Measurements from ENCODE around the gene DDR1. TPM values are rescaled to one million over a fixed set of nuclear protein-coding genes. Genes with fewer than 3 reads are reported as not detected.
"Not testable (repeated sequence)": the region's sequence is repeated elsewhere in the genome, so short reads cannot be mapped to it uniquely, and the experiment has no call there.

The DDR1 gene
- total RNA-seq, 1 donor, result 2.5 TPM

DNA sequence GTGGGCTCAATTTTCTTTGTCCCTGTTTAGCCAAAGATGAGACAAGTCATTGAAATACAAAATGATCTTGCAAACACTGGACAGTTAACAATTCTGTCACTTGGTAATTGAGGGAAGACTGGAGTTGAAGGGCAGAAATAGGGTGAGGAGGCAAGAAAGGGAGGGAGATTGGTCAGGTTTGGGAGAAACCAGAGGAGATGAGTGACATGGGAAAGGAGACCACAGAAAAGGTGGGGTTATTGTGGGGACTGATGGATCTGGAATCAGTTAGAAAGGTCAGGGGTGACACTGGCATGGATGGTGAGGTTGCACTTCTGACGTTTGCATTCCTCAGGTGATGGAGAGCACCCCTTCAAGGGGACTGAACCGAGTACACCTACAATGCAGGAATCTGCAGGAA is 24.4 kb downstream of the DDR1 start:
- H3K27me3 ChIP-seq (ENCODE audit: insufficient read depth, low read length), result no peaks in the 10 kb centered on the region
- peak overlapping the region; percentile 73 for H3K4me3 ChIP-seq (ENCODE audit: low read length)
- H3K9me3 ChIP-seq (ENCODE audit: low read depth, low read length), result no peaks in the 10 kb centered on the region
- H3K4me1 ChIP-seq (ENCODE audit: insufficient read depth, low read length), result peaks cover 17% of the 10 kb centered on the region

DNA sequence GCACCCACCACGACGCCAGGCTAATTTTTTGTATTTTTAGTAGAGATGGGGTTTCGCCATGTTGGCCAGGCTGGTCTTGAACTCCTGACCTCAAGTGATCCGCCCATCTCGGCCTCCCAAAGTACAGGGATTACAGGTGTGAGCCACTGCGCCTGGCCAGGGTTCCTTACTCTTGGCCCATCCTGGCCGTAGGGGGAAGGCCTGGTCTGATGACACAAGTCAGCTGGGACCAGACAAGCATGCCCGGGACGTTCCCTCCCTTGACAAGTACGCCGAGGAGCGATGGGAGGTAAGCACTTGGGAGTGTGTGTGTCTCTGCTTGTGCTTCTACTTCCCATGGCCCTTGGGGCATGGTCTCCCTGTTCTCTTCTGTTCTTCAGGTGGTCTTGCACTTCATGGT is 26.2 kb downstream of the DDR1 start:
- H3K4me3 ChIP-seq (ENCODE audit: low read length); H3K9me3 ChIP-seq (ENCODE audit: low read depth, low read length); H3K27me3 ChIP-seq (ENCODE audit: insufficient read depth, low read length): not testable (repeated sequence)
- H3K4me1 ChIP-seq (ENCODE audit: insufficient read depth, low read length), result peaks cover 29% of the 10 kb centered on the region

DNA sequence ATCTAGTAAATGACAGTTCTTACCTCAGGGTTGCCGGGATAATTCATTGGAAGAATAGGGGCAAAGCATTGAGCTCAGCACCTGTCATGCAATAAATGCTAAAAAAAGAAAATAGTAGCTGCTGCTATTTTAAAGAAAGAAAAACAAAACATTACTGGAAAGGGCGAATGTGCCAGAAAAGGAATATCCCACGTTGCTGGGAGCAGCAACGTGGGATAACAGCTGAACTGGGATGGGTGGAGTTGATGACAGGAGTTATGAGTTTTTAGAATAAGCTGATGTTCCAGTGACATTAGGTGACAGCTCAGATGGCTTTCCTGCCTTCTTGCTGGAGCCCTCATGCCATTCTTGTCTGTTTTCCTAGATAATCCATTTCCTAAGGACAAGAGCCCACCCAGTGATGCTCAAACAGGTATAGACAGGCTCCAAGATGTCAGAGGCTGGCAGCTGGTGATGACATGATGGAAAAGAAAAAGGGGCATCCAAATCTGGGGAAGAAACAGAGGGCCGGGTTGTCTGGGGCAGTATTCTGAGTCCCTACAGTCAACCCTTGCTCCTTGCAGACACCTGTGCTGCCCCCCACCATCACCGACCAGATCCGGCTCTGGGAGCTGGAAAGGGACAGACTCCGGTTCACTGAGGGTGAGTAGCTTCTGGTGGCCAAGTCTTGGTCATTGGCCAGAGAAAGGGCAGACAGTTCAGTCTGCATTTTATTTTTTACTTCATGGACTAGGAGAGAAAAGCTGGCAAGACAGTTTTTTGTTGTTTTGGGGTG is 28.6 kb downstream of the DDR1 start:
- Histone ChIP-seq H3K27me3 (ENCODE audit: insufficient read depth, low read length) (no peaks in the 10 kb centered on the region), H3K4me1 (ENCODE audit: insufficient read depth, low read length) (peaks cover 29% of the 10 kb centered on the region), H3K4me3 (ENCODE audit: low read length) (no peak overlapping the region), H3K9me3 (ENCODE audit: low read depth, low read length) (no peaks in the 10 kb centered on the region)

DNA sequence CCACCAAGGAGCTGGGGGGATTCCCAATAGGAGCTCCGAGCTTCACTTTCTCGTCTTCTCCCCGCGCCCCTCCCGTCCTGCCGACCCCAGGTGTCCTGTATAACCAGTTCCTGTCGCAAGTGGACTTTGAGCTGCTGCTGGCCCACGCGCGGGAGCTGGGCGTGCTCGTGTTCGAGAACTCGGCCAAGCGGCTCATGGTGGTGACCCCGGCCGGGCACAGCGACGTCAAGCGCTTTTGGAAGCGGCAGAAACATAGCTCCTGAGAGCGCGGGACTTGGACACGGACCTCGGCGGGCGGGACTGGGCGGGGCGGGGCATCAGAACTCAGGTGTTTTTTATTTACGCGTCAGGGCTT is 29.4 kb downstream of the DDR1 start:
- Histone ChIP-seq H3K4me1 (ENCODE audit: insufficient read depth, low read length) (peaks cover 25% of the 10 kb centered on the region), H3K9me3 (ENCODE audit: low read depth, low read length) (no peaks in the 10 kb centered on the region), H3K27me3 (ENCODE audit: insufficient read depth, low read length) (no peaks in the 10 kb centered on the region), H3K4me3 (ENCODE audit: low read length) (peak overlapping the region; percentile 66)

DNA sequence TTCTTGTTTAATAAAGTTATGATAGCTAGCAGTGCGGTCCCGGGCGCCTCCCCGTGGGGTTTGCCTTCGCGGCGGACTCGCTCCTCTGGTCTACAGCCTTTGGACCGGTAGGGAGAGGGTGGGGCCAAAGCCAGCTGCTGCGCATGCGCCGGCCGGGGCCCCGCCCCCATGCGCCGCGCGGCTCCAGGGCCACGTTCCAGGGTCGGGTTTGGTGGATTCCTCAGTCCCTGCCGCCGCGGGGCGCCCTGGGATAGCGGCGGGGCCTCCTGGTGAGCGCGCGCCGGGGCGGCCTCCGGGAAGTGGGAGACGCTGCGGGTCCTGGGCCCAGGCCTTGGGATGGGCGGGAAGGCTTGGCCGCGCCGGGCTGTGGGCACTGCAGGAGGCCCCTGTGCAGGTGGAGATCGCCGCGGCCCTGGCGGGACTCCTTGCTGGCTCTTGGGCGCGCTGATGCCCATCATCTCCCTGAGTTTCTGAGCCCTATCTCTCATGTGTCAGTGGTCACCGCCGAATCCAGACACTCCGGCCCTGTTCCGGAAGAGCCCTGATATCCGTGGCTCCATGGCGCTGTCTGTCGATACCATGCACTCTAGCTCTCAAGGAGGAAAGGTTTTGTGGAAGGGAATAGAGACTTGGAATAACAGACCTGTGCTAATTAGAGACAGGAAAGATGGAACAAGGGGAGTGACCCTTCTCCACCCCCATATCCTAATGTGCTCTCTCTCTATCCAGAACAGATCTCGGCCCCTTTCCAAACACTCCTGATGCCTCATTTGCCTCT is 29.9 kb downstream of the DDR1 start, which contains the start of gene VARS2:
Gene VARS2, plus strand, starts transcription at position 163 of the 778 bp plus-strand sequence. Its CDS starts 599 bp downstream, at position 762.
- Histone ChIP-seq H3K9me3 (ENCODE audit: low read depth, low read length) (no peaks in the 10 kb centered on the region), H3K4me3 (ENCODE audit: low read length) (peak within 1 kb of the TSS; percentile 66), H3K4me1 (ENCODE audit: insufficient read depth, low read length) (peaks cover 20% of the 10 kb centered on the region), H3K27me3 (ENCODE audit: insufficient read depth, low read length) (no peaks in the 10 kb centered on the region)

DNA sequence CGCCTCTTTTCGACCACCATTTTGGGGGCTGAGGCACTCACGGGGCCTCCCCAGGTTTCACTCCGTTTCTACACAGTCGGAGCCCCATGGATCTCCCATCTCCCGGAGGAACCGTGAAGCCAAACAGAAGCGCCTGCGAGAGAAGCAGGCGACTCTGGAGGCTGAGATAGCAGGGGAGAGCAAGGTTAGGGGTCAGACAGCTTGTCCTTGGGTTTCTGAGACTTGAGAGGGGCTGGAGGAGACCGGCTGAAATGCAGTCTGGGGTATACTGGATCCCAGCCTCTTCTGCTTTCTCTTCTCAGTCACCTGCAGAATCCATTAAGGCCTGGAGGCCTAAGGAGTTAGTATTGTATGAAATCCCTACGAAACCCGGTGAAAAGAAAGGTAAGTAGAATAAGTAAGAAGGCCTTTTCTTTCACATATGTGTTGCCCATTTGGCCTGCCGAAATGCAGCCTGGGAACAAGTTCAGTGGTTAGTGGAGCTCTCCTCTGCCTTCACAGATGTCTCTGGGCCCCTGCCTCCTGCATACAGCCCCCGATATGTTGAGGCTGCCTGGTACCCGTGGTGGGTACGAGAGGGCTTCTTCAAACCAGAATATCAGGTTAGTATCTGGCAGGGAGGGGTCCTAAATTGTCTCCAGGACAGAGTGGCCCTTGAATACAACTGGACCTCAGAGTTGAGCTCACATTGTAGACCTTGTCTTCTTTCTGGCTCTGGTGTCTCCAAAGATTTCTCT is 30.7 kb downstream of the DDR1 start:
- Histone ChIP-seq H3K4me3 (ENCODE audit: low read length) (peak overlapping the region; percentile 66), H3K27me3 (ENCODE audit: insufficient read depth, low read length) (no peaks in the 10 kb centered on the region), H3K9me3 (ENCODE audit: low read depth, low read length) (no peaks in the 10 kb centered on the region), H3K4me1 (ENCODE audit: insufficient read depth, low read length) (peaks cover 20% of the 10 kb centered on the region)

DNA sequence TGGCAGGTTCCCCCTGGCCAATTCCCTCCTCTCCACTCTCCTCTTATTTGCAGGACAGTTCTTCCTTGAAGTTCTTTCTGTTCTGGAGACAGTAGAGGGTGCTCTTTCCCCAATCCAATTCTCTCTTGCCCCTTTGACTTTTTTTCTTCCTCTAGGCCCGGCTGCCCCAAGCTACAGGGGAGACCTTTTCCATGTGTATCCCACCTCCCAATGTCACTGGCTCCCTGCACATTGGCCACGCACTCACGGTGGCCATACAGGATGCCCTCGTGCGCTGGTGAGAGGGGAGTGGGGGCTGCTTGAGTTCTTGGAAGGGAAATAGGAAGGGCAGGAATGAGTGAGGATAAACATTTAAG is 31.2 kb downstream of the DDR1 start:
- Histone ChIP-seq H3K4me3 (ENCODE audit: low read length) (no peak overlapping the region), H3K4me1 (ENCODE audit: insufficient read depth, low read length) (peaks cover 20% of the 10 kb centered on the region), H3K27me3 (ENCODE audit: insufficient read depth, low read length) (no peaks in the 10 kb centered on the region), H3K9me3 (ENCODE audit: low read depth, low read length) (no peaks in the 10 kb centered on the region)

DNA sequence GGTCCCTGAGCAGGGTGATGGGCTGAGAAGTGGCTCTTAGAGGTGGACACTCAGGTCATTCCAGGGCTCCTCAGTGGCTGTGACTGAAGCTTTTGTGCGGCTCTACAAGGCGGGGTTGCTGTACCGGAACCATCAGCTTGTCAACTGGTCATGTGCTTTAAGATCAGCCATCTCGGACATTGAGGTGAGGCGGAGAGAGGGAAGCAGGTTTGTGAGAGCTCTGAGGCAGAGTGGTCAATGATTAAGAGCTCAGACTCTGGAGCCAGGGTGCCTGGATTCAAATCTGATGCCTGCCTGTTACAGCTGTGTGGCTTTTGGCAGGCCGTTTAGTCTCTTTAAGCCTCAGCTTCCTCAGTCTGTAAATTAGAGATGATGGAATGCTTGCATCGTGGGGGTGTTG is 32.7 kb downstream of the DDR1 start:
- Histone ChIP-seq H3K9me3 (ENCODE audit: low read depth, low read length) (no peaks in the 10 kb centered on the region), H3K27me3 (ENCODE audit: insufficient read depth, low read length) (no peaks in the 10 kb centered on the region), H3K4me1 (ENCODE audit: insufficient read depth, low read length) (peaks cover 20% of the 10 kb centered on the region), H3K4me3 (ENCODE audit: low read length) (no peak overlapping the region)

DNA sequence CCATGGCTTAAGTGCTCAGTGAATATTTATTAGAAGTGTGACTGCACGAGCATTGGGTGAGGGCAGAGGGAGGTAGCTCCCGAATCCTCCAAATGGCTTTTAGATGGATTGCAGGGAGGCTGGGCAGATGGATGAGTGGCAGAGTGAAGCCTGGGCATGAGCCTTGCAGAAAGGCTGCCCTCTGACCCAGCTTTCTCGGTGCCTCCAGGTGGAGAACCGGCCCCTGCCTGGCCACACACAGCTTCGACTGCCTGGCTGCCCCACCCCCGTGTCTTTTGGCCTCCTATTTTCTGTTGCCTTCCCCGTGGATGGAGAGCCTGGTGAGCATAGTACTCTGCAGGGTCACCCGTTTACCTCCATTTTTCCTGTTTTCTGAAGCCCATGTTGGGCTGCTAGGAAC is 33.2 kb downstream of the DDR1 start:
- Histone ChIP-seq H3K4me1 (ENCODE audit: insufficient read depth, low read length) (peaks cover 20% of the 10 kb centered on the region), H3K4me3 (ENCODE audit: low read length) (no peak overlapping the region), H3K9me3 (ENCODE audit: low read depth, low read length) (no peaks in the 10 kb centered on the region), H3K27me3 (ENCODE audit: insufficient read depth, low read length) (no peaks in the 10 kb centered on the region)

DNA sequence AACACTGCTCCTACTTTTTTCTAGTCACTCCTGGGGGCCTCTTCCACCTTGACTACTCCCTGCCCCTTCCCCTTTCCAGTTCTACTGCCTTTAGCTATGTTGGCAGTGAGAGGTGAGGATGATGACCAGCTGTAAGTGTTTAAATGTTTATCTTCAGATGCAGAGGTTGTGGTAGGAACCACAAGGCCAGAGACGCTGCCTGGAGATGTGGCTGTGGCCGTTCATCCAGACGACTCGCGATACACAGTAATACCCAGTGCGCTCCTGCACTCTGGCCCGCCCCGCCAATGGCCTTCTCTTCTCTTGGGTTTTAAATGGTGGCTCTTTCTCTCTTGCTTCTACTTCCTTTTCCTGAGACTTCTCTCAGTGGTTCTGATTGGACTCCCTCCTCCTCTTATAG is 34.4 kb downstream of the DDR1 start:
- Histone ChIP-seq H3K27me3 (ENCODE audit: insufficient read depth, low read length) (no peaks in the 10 kb centered on the region), H3K4me3 (ENCODE audit: low read length) (no peak overlapping the region), H3K9me3 (ENCODE audit: low read depth, low read length) (no peaks in the 10 kb centered on the region), H3K4me1 (ENCODE audit: insufficient read depth, low read length) (peaks cover 16% of the 10 kb centered on the region)

DNA sequence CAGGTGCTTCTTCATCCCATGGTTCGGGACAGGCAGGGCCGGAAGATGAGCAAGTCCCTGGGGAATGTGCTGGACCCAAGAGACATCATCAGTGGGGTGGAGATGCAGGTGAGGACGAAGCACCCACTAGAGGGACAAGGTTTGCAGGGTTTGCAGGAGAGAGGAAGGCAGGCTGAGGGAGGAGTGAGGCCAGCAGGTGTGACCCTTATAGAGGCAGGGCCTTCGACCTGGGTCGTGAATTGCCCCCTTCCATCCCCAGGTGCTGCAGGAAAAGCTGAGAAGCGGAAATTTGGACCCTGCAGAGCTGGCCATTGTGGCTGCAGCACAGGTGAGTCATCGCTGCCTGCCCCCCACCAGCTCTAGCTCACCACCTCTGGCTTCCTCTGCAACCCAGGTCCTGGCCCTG is 38.1 kb downstream of the DDR1 start:
- no peaks in the 10 kb centered on the region for H3K4me1 ChIP-seq (ENCODE audit: insufficient read depth, low read length)
- no peak overlapping the region for H3K4me3 ChIP-seq (ENCODE audit: low read length)
- H3K9me3 ChIP-seq (ENCODE audit: low read depth, low read length), result no peaks in the 10 kb centered on the region
- no peaks in the 10 kb centered on the region for H3K27me3 ChIP-seq (ENCODE audit: insufficient read depth, low read length)

DNA sequence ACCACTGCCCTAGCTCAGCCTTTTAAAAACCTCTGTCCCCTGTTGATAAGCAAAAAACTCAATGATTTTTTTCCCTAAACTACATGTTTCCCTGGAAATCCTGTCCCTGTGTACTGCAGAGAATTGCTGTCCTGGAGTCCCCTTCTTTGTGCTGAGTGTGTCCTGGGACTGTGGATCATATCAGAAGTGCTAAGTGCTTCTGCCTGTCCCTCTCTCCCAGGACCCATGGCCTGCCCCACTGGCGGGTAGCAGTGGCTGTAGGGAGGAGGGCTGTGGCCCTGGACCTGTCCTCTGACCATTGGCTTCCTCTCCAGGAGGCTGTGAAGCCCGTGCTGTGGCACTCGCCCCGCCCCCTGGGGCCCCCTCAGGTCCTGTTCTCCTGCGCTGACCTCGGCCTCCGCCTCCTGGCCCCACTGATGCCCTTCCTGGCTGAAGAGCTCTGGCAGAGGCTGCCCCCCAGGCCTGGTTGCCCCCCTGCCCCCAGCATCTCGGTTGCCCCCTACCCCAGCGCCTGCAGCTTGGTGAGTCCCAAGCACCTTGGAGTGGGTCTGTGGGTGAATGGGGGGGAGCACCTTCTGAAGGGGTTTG is 39.8 kb downstream of the DDR1 start:
- H3K4me3 ChIP-seq (ENCODE audit: low read length); H3K27me3 ChIP-seq (ENCODE audit: insufficient read depth, low read length); H3K4me1 ChIP-seq (ENCODE audit: insufficient read depth, low read length); H3K9me3 ChIP-seq (ENCODE audit: low read depth, low read length): not testable (repeated sequence)

DNA sequence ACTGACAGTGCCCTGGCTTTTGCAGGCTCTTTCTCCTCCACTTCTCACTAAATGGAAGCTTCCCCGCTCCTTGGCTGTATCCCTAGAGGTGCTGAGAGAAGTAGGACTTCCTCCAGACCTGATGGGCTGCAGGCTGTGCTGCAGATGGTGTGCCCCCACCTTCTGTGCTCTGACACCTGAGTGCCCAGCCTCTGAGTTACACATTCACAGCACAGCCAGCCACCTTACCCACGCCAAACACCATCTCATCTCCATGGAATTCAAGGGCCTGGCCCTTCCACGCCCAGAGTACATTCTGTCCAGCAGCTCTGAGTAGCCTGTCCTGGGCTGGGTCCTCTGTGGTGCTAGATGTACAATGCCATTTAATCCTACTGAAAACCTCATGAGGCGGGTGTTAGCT is 42.3 kb downstream of the DDR1 start:
- Histone ChIP-seq H3K4me3 (ENCODE audit: low read length) (no peak overlapping the region), H3K9me3 (ENCODE audit: low read depth, low read length) (no peaks in the 10 kb centered on the region), H3K4me1 (ENCODE audit: insufficient read depth, low read length) (no peaks in the 10 kb centered on the region), H3K27me3 (ENCODE audit: insufficient read depth, low read length) (no peaks in the 10 kb centered on the region)

DNA sequence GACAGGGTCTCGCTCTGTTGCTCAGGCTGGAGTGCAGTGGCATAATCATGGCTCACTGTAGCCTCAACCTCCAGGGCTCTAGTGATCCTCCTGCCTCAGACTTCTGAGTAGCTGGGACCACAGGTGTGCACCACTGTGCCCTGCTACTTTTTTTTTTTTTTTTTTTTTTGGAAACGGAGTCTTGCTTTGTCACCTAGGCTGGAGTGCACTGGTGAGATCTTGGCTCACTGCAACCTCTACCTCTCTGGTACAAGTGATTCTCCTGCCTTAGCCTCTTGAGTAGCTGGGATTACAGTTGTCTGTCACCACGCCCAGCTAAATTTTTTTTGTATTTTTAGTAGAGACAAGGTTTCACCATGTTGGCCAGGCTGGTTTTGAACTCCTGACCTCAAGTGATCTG is 42.8 kb downstream of the DDR1 start:
- H3K27me3 ChIP-seq (ENCODE audit: insufficient read depth, low read length); H3K9me3 ChIP-seq (ENCODE audit: low read depth, low read length): not testable (repeated sequence)

DNA sequence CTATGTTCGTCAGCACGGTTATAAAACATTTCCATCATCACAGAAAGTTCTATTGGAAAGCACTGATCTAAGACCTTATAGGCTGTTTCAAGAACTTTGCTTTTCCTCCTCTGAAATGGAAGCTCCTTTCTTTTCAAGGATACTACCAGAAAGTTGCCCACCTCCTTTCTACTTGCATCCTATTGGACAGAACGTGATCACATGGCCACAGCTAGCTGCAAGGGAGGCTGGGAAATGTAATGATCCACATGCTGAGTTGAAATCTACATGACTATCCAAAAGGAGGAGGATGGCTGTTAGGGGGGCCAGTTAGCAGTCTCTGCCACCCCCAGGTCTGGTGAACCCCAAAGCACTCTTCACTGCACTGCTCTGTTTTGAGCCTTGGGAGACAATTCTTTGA is 44.4 kb downstream of the DDR1 start:
- H3K9me3 ChIP-seq (ENCODE audit: low read depth, low read length), result no peaks in the 10 kb centered on the region
- no peak overlapping the region for H3K4me3 ChIP-seq (ENCODE audit: low read length)
- H3K27me3 ChIP-seq (ENCODE audit: insufficient read depth, low read length), result no peaks in the 10 kb centered on the region
- no peaks in the 10 kb centered on the region for H3K4me1 ChIP-seq (ENCODE audit: insufficient read depth, low read length)

More for the DNA sequence above, 42.8 kb downstream of the DDR1 start:
- H3K4me3 ChIP-seq (ENCODE audit: low read length); H3K4me1 ChIP-seq (ENCODE audit: insufficient read depth, low read length): not testable (repeated sequence)

Data from mononuclear cell (primary cell).